NB4 (cell line): Measurements from ENCODE around the gene CYTH1.
A peak's percentile ranks its signal among the peaks of the same experiment; 100 is the strongest.

Source experiments
- DNase-seq: peaks from one replicate; pipeline ENCODE4 v3.0.0; 2010; ENCODE audit warnings: low read depth
- H3K4me3 ChIP-seq: one replicate; pipeline ENCODE4 v1.5.1; 2011; ENCODE audit warnings: mild to moderate bottlenecking, low read depth, low read length, moderate library complexity
- CTCF ChIP-seq: IDR thresholded peaks from one replicate; pipeline ENCODE4 v1.5.1; 2012; ENCODE audit warnings: low read depth, low read length
- MAX ChIP-seq: IDR thresholded peaks from 2 replicates; pipeline ENCODE4 v1.6.1; 2011; ENCODE audit warnings: low read depth, low read length
- MYC ChIP-seq: IDR thresholded peaks from 2 replicates; pipeline ENCODE4 v1.6.1; 2011; ENCODE audit warnings: low read depth, low read length
- POLR2A ChIP-seq: IDR thresholded peaks from 2 replicates; pipeline ENCODE4 v1.6.1; 2011; ENCODE audit warnings: mild to moderate bottlenecking; ENCODE audit not compliant: insufficient read length; ENCODE audit errors: extremely low read depth

CYTH1 gene

GRCh38 chr17:78697122-78697521 is 85.0 kb downstream of the CYTH1 start:
- TF ChIP-seq MAX: no peak
- TF ChIP-seq MYC: no peak
- no peak for TF ChIP-seq POLR2A
- TF ChIP-seq CTCF: no peak
- DNase-seq: no peak
- H3K4me3 ChIP-seq: no peak overlapping the region

GRCh38 chr17:78696016-78696982 is 85.8 kb downstream of the CYTH1 start:
- no peak overlapping the region for H3K4me3 ChIP-seq
- DNase-seq: no peak
- no peak for TF ChIP-seq MAX
- TF ChIP-seq MYC: no peak
- TF ChIP-seq CTCF: no peak
- no peak for TF ChIP-seq POLR2A

GRCh38 chr17:78694805-78695531 is 87.1 kb downstream of the CYTH1 start:
- TF ChIP-seq MYC: no peak
- TF ChIP-seq POLR2A: no peak
- no peak for TF ChIP-seq CTCF
- TF ChIP-seq MAX: no peak
- DNase-seq: no peak
- no peak overlapping the region for H3K4me3 ChIP-seq

GRCh38 chr17:78693346-78694083 is 88.6 kb downstream of the CYTH1 start:
- TF ChIP-seq POLR2A (no peak), MYC (no peak), CTCF (no peak), MAX (no peak)
- no peak overlapping the region for H3K4me3 ChIP-seq
- no peak for DNase-seq

- TF ChIP-seq MYC (no peak), POLR2A (no peak)
- H3K4me3 ChIP-seq: no peak overlapping the region
- DNase-seq: no peak
These were observed 89.5 kb downstream of the CYTH1 start for GRCh38 chr17:78692460-78693010.

- TF ChIP-seq CTCF: peak; percentile 10
- TF ChIP-seq POLR2A: no peak
- TF ChIP-seq MYC: no peak
- TF ChIP-seq MAX: no peak
- H3K4me3 ChIP-seq: no peak overlapping the region
- no peak for DNase-seq
These were observed 93.0 kb downstream of the CYTH1 start for GRCh38 chr17:78689029-78689428.
